Endometrium (tissue), 2 donors: Measurements from ENCODE around the gene KRTAP19-4.
"Not testable (repeated sequence)": the region's sequence is repeated elsewhere in the genome, so short reads cannot be mapped to it uniquely, and the experiment has no call there.

Source experiments
- FAIRE-seq: peaks from 2 replicates; lab custom pipeline; 2012; peaks lifted over from hg19 to GRCh38; lab: Jason Lieb, UNC
- donor health status: control.
- donor health status: control.

KRTAP19-4 gene, protein sequence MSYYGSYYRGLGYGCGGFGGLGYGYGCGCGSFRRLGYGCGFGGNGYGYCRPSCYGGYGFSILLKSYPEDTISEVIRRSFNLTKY

DNA sequence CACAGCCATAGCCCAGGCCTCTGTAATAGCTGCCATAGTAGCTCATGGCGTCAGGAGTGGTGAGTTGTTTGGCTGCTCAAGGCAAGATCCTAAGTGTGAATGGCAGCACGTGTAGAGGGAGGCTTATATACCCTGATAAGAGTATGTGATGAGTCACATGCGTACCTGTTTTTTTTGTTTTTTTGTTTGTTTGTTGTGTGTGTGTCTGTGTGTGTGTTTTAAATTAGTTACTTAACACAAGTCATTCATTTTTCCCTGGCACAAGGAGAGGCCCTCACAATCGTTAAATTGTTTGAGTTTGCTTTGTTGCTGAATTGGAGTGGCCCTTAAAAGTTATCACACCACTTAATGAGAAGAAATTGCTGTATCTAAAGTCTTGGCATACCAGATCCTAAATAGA, at the start of gene KRTAP19-4:
Gene KRTAP19-4 (minus strand): TSS at position 101 of the 400 bp plus-strand sequence. CDS start 55 bp downstream, at position 46.
- FAIRE-seq = no peak

DNA sequence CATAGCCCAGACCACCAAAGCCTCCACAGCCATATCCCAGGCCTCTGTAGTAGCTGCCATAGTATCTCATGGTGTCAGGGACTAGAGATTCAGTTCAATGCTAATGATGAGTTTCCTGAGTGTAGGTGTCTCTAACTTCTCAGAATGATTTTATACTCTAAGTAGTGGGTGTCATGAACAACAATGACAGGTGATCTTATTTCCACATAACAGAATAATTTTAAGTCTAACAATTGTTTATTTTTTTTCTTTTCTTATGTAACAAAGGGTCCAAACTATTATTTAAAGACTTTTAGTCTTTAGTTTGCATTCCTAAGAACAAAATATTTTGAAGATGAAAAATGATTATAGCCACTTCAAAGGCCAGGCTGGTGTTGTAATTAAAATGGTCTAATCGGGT, 44.8 kb upstream of the KRTAP19-4 start, which contains the start of gene KRTAP19-6:
Gene KRTAP19-6 (minus strand): TSS at position 101 of the 400 bp plus-strand sequence. CDS start 31 bp downstream, at position 70.
- peak; percentile 12 for FAIRE-seq

DNA sequence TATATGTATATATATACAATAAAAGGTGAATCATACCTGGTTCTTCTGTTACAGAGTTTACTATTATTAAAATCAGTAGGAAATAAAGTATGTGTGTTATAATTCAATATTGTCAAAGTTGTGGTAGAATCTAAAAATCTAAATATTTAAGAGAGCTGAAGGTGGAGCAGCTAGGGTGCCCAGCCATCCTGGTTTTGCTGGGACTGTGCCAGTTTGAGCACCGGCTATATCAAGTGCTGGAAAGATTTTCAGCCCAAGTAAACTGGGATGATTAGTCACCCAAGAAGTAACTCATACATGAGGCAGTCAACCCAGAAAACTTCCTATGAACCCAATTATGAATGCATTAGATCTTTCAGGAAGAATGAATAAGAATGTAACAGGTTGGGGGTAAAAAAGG, 21.9 kb upstream of the KRTAP19-4 start:
- no peak for FAIRE-seq

DNA sequence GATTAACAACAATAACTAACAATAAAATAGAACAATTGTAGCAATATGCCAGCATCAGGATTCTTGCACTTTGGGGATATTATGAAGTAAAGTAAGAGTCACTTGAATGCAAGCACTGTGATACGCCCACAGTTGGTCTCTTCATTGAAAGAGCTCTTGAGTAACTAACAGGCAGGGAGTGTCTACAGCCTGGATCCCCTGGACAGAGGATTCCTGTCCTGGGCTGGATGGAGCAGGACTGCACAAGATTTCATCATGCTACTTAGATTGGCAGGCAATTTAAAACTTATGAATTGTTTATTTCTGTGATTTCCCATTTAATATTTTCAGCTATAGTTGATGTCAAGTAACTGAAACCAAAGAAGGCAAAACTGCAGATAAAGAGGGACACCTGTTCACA, 18.7 kb upstream of the KRTAP19-4 start:
- no peak for FAIRE-seq

DNA sequence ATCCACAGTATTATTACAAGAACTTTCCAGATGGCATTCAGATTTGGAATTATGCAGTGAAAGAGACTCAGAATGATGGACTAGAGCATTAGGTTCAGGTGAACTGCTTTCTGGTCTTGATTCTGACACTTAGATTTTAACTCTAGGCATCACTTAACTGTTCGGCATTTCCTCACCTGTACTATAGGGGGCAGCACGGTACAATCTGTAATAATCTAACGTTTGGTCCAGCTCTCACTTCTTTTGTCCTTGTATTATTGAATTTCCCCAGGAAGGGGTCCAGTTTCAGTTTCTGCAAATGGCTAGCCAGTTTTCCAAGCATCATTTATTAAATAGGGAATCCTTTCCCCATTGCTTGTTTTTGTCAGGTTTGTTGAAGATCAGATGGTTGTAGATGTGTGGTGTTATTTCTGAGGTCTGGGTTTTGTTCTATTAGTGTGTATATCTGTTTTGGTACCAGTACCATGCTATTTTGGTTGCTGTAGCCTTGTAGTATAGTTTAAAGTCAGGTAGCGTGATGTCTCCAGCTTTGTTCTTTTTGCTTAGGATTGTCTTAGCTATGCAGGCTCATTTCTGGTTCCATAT, 8.7 kb upstream of the KRTAP19-4 start:
- FAIRE-seq = not testable (repeated sequence)

DNA sequence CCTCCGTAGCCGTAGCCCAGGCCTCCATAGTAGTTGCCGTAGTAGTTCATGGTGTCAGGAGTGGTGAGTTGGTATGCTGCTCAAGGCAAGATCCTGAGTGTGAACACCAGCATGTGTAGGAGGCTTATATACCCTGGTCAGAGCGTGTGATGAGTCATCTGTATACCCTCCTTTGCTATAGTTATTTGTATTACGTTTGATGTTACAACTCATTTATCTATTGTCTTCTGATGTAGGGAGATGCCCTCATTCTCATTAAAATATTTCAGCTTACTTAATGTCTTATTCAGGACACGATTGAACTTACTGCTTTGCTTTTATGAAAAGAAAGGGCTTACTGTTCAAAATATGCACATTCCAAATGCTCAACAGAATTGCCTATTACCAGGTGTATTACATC, 5.1 kb upstream of the KRTAP19-4 start, which contains the start of gene KRTAP19-5:
Gene KRTAP19-5 (minus strand): TSS at position 101 of the 400 bp plus-strand sequence. CDS start 51 bp downstream, at position 50.
- no peak for FAIRE-seq

DNA sequence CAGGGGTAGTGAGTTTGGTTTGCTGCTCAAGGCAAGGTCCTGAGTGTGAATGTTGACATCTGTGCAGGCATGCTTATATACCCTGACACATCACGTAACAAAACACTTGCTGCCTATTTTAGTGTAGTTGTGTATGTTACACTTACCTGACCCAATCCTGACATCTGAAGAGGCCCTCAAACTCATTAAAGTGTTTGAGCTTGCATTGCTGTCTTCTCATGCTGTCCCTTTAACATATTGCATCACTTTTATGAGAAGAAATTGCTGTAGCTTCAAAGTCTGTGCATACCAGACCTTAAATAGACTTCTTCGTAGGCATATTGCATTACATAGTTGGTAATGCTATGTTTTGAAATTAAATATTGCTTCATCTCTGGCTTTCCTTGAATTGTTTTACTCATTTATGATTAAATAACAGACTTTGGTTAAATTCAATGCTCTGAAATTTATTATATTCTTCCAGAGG, 5.0 kb downstream of the KRTAP19-4 start, which contains the start of gene KRTAP19-3:
Gene KRTAP19-3 (minus strand): TSS at position 51 of the 466 bp plus-strand sequence. CDS start 56 bp downstream, outside the sequence.
- FAIRE-seq = no peak

DNA sequence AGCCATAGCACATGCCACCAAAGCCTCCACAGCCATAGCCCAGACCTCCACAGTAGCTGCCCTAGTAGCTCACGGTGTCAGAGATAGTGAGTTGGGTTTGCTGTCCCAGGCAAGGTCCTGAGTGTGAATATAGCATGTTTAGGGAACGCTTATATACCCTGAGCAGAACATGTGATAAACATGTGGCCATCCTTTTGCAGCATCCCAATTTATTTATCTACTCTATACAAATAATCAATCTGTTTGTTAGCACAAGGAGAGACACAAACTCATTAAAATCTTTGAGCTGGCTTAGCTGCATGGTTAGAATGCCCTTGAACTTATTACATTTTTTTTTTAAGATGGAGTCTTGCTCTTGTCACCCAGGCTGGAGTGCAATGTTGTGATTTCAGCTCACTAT, 9.6 kb downstream of the KRTAP19-4 start, which contains the start of gene KRTAP19-2:
Gene KRTAP19-2 (minus strand): TSS at position 101 of the 400 bp plus-strand sequence. CDS start 88 bp downstream, at position 13.
- no peak for FAIRE-seq

DNA sequence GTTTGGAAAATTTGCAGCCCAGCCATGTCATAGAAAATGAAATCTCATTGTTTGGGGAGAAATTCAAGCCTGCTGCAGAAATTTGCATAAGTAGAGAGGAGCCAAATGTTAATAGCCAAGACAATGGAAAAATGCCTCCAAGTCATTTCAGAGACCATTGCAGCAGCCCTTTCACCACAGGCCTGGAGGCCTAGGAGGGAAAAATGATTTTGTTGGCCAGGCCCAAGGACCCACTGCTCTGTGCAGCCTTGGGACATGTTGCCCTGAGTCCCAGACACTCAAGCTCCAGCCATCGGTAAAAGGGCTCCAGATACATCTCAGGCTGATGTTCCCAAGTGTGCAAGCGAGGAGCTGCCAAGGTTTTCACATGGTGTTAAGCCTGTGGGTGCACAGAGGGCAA, 10.8 kb downstream of the KRTAP19-4 start:
- no peak for FAIRE-seq

DNA sequence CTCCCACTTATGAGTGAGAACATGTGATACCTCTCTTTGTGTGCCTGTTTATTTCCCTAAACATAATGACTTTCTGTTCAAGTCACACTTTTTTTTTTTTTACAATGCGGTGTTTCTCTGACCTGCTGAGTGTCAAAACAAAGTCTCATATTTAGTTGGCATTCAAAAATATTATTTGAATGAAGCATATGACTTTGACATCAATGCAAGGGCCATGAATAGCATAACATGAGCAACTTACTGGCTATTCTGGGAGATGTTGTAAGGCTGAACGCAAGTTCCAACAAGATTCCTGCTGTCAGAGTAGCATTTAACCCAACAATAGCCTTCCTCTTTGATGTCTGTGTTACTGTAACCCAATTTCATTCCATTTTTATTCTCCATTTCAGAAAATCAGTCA, 14.8 kb downstream of the KRTAP19-4 start:
- FAIRE-seq = no peak

DNA sequence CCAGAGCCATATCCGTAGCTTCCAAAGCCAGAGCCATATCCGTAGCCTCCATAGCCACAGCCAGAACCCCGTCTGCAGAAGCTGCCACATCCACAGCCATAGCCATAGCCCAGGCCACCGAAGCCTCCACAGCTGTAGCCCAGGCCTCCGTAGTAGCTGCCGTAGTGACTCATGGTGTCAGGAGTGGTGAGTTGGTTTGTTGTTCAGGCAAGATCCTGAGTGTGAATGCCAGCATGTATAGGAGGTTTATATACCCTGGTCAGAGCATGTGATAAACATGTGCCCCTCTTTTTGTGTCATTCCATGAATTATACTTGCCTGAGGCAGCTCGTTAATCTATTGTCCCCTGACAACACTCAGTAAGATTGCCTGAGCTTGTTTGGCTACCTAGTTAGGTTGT, 16.8 kb downstream of the KRTAP19-4 start, which contains the start of gene KRTAP19-1:
Gene KRTAP19-1 (minus strand): TSS at position 223 of the 400 bp plus-strand sequence. CDS start 50 bp downstream, at position 173.
- no peak for FAIRE-seq

DNA sequence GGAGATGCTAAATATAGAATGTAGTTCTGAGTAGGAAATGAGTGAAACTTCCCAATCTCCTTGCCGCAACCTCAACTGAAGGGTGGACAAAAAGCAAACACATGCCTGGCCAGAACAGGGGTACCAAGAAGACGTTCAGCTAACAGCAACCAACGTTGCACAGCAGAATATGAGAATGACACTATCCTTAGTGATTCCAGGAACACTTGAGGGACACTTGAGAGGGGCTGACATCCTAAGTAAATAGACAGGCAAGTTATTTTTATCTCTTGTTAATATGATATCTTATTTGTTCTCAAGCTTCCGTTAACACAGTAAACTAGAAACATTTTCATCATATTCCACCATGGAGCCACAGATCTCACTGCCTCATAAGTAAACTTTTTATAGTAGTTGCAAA, 17.7 kb downstream of the KRTAP19-4 start:
- FAIRE-seq = no peak

DNA sequence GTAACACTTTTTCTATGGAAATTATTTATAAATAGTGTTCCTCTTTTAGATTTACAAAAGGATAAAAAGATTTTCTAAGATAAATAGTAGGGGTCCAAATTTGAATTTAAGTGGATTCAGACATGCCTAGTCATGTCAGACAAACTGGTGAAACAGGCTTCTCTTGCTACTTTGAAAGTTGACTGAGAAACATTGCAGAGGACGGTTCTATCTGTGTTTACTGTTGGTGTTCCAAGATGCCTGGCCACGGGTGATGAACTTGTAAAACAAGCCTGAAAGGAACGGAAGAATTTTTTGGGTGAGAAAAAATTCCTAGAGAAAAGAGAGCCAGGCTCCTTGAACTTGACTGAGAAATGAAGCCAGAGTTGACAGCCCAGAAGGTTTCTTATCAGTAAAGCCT, 19.0 kb downstream of the KRTAP19-4 start:
- FAIRE-seq = no peak

DNA sequence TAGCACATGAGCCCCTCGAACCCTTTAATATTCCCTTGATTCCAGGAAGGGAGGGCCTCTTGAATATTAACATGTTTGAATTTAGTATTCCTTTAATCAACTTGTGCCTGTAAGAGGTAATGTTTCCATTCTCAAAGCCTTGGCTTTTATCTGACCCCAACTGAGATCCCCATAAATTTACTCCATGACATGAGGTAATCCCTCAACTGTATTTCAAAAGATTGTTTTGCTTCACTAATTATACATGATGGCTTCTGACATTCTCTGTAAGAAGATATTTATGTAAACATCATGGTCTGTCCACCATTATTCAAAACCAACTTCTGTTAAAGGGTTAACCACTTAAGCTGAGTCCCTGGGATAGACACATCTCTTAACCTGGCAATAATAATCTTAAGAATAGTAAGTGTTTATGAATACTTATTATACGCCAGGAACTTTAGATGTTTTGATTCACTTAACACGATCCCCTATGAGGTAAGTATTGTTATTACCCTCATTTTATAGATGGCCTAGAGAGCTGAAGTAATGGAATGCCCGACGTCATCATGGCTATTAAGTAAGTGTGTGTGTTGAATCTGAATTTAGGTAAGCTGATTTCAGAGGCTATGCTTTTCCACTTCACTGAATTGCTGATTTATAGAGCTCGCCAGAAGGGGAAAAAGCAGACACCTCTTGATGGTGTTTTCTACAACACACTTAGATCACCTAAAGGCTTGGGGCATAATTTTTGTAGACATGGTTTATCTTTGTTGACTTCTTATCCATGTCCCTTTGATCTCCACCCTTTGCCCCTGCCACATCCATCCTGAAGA, 27.9 kb downstream of the KRTAP19-4 start:
- no peak for FAIRE-seq

DNA sequence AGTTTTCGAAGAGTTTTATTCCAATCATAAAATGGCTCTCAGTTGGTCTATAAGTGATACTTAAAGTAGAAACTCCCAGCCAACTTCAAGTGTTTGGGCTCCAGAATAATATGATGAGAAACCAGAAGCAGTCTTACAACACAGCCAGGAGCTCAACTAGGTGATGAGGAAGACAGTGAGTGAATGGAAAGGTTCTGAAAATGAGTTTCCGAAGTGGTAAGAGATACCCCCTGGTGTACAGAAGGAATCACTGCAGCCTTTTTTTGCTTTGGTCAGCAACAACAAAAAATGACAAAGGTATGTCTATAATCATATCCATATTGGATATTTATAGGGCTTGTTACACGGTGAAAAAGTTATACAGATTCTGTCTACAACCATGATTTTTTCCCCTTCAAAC, 33.3 kb downstream of the KRTAP19-4 start:
- FAIRE-seq = no peak

DNA sequence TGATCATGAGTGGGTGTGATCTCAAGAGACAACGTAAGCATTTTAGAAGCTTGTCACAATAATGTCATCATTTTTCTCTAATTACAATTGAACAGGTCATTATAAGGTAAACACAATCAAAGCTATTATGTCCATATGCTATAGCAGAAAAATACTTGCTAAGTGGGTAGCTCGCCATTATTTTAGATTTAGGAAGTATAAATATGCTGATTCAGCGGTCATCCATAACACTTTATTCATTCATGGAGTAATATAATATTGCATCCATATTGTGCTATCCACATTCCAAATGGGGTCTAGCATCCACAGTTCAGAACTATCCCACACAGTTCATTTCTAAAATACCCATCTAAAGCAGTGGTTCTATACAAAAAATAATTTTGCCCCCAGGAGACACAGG, 48.5 kb downstream of the KRTAP19-4 start:
- no peak for FAIRE-seq

DNA sequence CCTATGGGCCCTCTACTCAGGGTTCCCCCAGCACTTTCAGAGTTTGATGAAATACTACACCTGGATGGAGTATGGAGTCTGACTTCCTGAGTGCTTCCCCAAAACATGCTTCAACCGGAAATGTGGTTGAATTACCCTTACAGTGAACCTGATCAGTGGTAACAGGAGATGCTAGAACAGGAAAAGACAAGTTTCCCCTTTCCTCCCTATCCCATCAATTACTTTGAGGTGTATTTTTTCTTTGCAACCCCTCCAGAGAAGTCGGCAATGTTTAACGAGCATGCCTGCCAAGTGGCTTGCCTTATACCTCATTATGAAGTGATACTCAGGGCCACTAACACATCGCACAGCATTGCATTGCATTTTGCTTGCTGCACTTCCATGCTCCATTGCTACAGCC, 49.9 kb downstream of the KRTAP19-4 start:
- FAIRE-seq = no peak
